HepG2 (cell line): ENCODE data around the gene TRAPPC5. TPM values are rescaled to one million over a fixed set of nuclear protein-coding genes. Genes with fewer than 3 reads are reported as not detected.

Source experiments
- ATAC-seq: fragments of 200-7000 bp; cut with Tn5 transposase; 3 replicates; pipeline ENCODE4 v1.9.1; 2020; ENCODE audit warnings: mild to moderate bottlenecking, moderate library complexity
- BruUV-seq: library from RNA; stranded (reverse); fragments of 400-500 nt; replicated peaks from 2 replicates; lab custom pipeline; 2021; lab: Mats Ljungman, UMichigan
- CTCF ChIA-PET: fragments of 300-600 bp; formaldehyde crosslinking; extraction: SDS; loops from one replicate; lab custom pipeline; 2021; ENCODE audit warnings: low total read pairs, inconsistent platforms, low intra/inter-chr PET ratio; lab: Yijun Ruan, JAX
- POLR2A ChIA-PET: fragments of 350-600 bp; sonication (Branson Sonifier 250); formaldehyde crosslinking; loops from one replicate; lab custom pipeline; 2020; ENCODE audit warnings: antibody characterized with exemption, inconsistent platforms; lab: Yijun Ruan, JAX
- DNase-seq: peaks from one replicate; pipeline ENCODE4 v3.0.0-alpha.2; 2015; ENCODE audit warnings: low spot score
- FAIRE-seq: peaks from 3 replicates; lab custom pipeline; 2011; peaks lifted over from hg19 to GRCh38; lab: Jason Lieb, UNC
- H2AFZ ChIP-seq: one replicate; pipeline ENCODE4 v1.6.1; 2011; ENCODE audit warnings: low read length, inconsistent platforms
- H3K27ac ChIP-seq: fragments of 300-600 bp; 3 replicates; pipeline ENCODE4 v1.8.0; 2011; ENCODE audit warnings: mixed run types, mild to moderate bottlenecking, mixed read lengths, low read length, inconsistent platforms; ENCODE audit not compliant: insufficient read depth; ENCODE audit errors: extremely low read length
- H3K27me3 ChIP-seq, 2 experiments: fragments of 200-600 bp in 1 of 2; 2 replicates in 1 of 2; 3 replicates in 1 of 2; pipeline versions ENCODE4 v1.6.0 to v1.8.0; 2011; ENCODE audit warnings: low read length in 2 of 2, mild to moderate bottlenecking in 2 of 2, moderate library complexity in 2 of 2, inconsistent platforms in 1 of 2; ENCODE audit not compliant: insufficient read depth in 2 of 2, control insufficient read depth in 1 of 2
- H3K36me3 ChIP-seq, 2 experiments: fragments of 200-600 bp in 1 of 2; replicated peaks in 1 of 2; 2 replicates in 1 of 2; 3 replicates in 1 of 2; pipeline versions ENCODE4 v1.5.1 to v1.8.0; 2011; ENCODE audit warnings: low read length in 2 of 2, inconsistent platforms in 1 of 2; ENCODE audit not compliant: insufficient read depth in 2 of 2, control insufficient read depth in 1 of 2
- H3K4me1 ChIP-seq: 2 replicates; pipeline ENCODE4 v1.5.1; 2012; ENCODE audit warnings: low read length, inconsistent platforms; ENCODE audit not compliant: insufficient read depth
- H3K4me2 ChIP-seq: 2 replicates; pipeline ENCODE4 v1.6.0; 2011; ENCODE audit warnings: low read depth, low read length, inconsistent platforms
- H3K4me3 ChIP-seq, 3 experiments: fragments of 200-600 bp in 1 of 3; sonication (generic), shearing (Covaris generic) in 1 of 3; replicated peaks in 1 of 3; 2 replicates each; pipeline ENCODE4 v1.5.1; 2011 to 2016; ENCODE audit warnings: low read length in 3 of 3, inconsistent platforms in 2 of 3, low read depth in 2 of 3, mild to moderate bottlenecking in 2 of 3, control low read depth in 1 of 3, mixed read lengths in 1 of 3; ENCODE audit not compliant: insufficient read depth in 1 of 3
- H3K79me2 ChIP-seq: one replicate; pipeline ENCODE4 v1.6.1; 2011; ENCODE audit warnings: low read length, inconsistent platforms; ENCODE audit not compliant: insufficient read depth
- H3K9ac ChIP-seq: 2 replicates; pipeline ENCODE4 v1.6.0; 2011; ENCODE audit warnings: mild to moderate bottlenecking, low read depth, low read length, inconsistent platforms; ENCODE audit not compliant: insufficient read depth
- H3K9me3 ChIP-seq: 2 replicates; pipeline ENCODE4 v1.5.1; 2012; ENCODE audit warnings: mild to moderate bottlenecking, low read length
- H4K20me1 ChIP-seq: 2 replicates; pipeline ENCODE4 v1.6.0; 2011; ENCODE audit warnings: inconsistent platforms, mild to moderate bottlenecking, low read length, moderate library complexity; ENCODE audit not compliant: insufficient read depth
- CTCF ChIP-seq: sonication (generic); formaldehyde crosslinking; IDR thresholded peaks from 2 replicates; pipeline ENCODE4 v1.5.0; 2020; ENCODE audit warnings: mild to moderate bottlenecking, missing genetic modification reagents, moderate library complexity
- KLF13 ChIP-seq: sonication (generic); formaldehyde crosslinking; IDR thresholded peaks from 2 replicates; pipeline ENCODE4 v1.4.0; 2020; ENCODE audit warnings: mild to moderate bottlenecking, missing genetic modification reagents
- PHF5A ChIP-seq: IDR thresholded peaks from one replicate; pipeline ENCODE4 v1.6.1; 2018; ENCODE audit warnings: low read depth, missing genetic modification reagents; ENCODE audit not compliant: unreplicated experiment
- PRPF4 ChIP-seq: fragments of 200-400 bp; formaldehyde crosslinking; IDR thresholded peaks from 2 replicates; pipeline ENCODE4 v1.6.1; 2016; ENCODE audit warnings: low read length, low read depth; ENCODE audit not compliant: poor library complexity, severe bottlenecking
- ZEB1 ChIP-seq: IDR thresholded peaks from 2 replicates; pipeline ENCODE4 v1.6.1; 2012; ENCODE audit warnings: mild to moderate bottlenecking, low read depth, inconsistent platforms; ENCODE audit not compliant: insufficient replicate concordance
- ZNF577 ChIP-seq: sonication (generic); formaldehyde crosslinking; IDR thresholded peaks from 2 replicates; pipeline ENCODE4 v1.4.0; 2020; ENCODE audit warnings: mild to moderate bottlenecking, low read depth, missing genetic modification reagents, borderline replicate concordance
- ZNF639 ChIP-seq: conservative IDR thresholded peaks from 2 replicates; pipeline ENCODE4 v1.6.1; 2018; ENCODE audit warnings: missing genetic modification reagents
- ZNF740 ChIP-seq: sonication (generic); formaldehyde crosslinking; IDR thresholded peaks from 2 replicates; pipeline ENCODE4 v1.4.0; 2020; ENCODE audit warnings: missing genetic modification reagents
- WGBS: methylation state at CpG from one replicate; pipeline ENCODE4 v1.1.6; 2017; ENCODE audit warnings: low lambda C conversion rate; 5-methylcytosine and 5-hydroxymethylcytosine counted together
- in situ Hi-C: cut with HindIII; loops from 2 replicates; pipeline ENCODE4 v1.10.0; 2017; ENCODE audit warnings: low pct_unique_long_range_greater_than_20kb; ENCODE audit not compliant: extremely low pct_ligation_motif_present
- intact Hi-C: fragments of 100-400 bp; cut with micrococcal nuclease; formaldehyde crosslinking; loops from one replicate; pipeline ENCODE4 v1.10.0; 2022; ENCODE audit not compliant: unreplicated experiment
- polyA plus RNA-seq, 8 experiments: library from polyadenylated mRNA; depleted of rRNA in 3 of 8; stranded (reverse) in 7 of 8; unstranded in 1 of 8; fragments of >200 nt; fragmentation: Illumina TruSeq in 4 of 8; extraction: Trizol in 4 of 8; gene quantifications; 2 replicates each; pipeline versions ENCODE4 v1.2.1 to v1.2.3, GENCODE V29; 2011 to 2016; ENCODE audit warnings: low read depth in 4 of 8, missing spikeins in 1 of 8, mixed read lengths in 1 of 8; ENCODE audit not compliant: insufficient read depth in 1 of 8
- total RNA-seq, 5 experiments: library from RNA; depleted of rRNA; stranded (reverse); fragments of >200 nt; fragmentation: Illumina TruSeq; extraction: Trizol; gene quantifications; 2 replicates each; pipeline ENCODE4 v1.2.3, GENCODE V29; 2016; ENCODE audit warnings: low read depth in 1 of 5
- TF ChIP-seq, protein P1 (sequence below): sonication (generic); formaldehyde crosslinking; IDR thresholded peaks from 2 replicates; pipeline ENCODE4 v1.5.1; 2020; ENCODE audit warnings: mild to moderate bottlenecking, missing genetic modification reagents, moderate library complexity
- TF ChIP-seq, protein P2 (sequence below): sonication (generic); formaldehyde crosslinking; IDR thresholded peaks from 2 replicates; pipeline ENCODE4 v1.8.0; 2022; ENCODE audit warnings: missing genetic modification reagents, mild to moderate bottlenecking, borderline replicate concordance

The TRAPPC5 gene
- total and polyA plus RNA-seq, 2 of the 13 experiments (the other 11 are each of a cell fraction or from before 2014, with no cell fraction given): 38.5 to 78.7 TPM

DNA sequence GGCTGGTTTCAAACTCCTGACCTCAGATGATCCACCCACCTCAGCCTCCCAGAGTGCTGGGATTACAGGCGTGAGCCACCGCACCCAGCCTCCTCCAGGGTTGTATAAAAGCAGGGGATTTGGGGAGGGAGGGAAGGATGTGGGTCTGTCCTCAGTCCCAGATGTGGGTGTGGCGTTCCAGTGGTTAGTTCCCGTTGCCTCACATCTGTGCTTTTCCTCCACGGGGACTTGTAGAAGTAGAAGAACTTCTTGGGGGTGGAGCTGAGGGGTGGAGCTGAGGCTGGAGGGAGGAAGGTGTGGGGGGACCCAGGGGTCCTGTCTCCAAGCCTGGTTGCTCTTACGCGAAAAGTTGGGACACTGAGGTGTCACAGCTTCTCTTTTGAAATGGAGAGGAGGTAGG, 4.3 kb upstream of the TRAPPC5 start (continued):
- no peak for TF ChIP-seq ZNF740 (CRISPR knock-in tag)
- TF ChIP-seq CTCF (CRISPR knock-in tag): no peak
- no peak for TF ChIP-seq KLF13 (CRISPR knock-in tag)
- TF ChIP-seq, protein P1, sequence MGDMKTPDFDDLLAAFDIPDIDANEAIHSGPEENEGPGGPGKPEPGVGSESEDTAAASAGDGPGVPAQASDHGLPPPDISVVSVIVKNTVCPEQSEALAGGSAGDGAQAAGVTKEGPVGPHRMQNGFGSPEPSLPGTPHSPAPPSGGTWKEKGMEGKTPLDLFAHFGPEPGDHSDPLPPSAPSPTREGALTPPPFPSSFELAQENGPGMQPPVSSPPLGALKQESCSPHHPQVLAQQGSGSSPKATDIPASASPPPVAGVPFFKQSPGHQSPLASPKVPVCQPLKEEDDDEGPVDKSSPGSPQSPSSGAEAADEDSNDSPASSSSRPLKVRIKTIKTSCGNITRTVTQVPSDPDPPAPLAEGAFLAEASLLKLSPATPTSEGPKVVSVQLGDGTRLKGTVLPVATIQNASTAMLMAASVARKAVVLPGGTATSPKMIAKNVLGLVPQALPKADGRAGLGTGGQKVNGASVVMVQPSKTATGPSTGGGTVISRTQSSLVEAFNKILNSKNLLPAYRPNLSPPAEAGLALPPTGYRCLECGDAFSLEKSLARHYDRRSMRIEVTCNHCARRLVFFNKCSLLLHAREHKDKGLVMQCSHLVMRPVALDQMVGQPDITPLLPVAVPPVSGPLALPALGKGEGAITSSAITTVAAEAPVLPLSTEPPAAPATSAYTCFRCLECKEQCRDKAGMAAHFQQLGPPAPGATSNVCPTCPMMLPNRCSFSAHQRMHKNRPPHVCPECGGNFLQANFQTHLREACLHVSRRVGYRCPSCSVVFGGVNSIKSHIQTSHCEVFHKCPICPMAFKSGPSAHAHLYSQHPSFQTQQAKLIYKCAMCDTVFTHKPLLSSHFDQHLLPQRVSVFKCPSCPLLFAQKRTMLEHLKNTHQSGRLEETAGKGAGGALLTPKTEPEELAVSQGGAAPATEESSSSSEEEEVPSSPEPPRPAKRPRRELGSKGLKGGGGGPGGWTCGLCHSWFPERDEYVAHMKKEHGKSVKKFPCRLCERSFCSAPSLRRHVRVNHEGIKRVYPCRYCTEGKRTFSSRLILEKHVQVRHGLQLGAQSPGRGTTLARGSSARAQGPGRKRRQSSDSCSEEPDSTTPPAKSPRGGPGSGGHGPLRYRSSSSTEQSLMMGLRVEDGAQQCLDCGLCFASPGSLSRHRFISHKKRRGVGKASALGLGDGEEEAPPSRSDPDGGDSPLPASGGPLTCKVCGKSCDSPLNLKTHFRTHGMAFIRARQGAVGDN (CRISPR knock-in tag): no peak
- no peak for TF ChIP-seq ZNF577 (CRISPR knock-in tag)

- FAIRE-seq (no peak), DNase-seq (no peak), ATAC-seq (no peak)
- no peaks in the 10 kb centered on the region for H3K36me3 ChIP-seq
- peaks cover 5% of the 10 kb centered on the region for H3K79me2 ChIP-seq
- peaks cover 33% of the 10 kb centered on the region for H3K4me1 ChIP-seq
- intact Hi-C loops (no loop called here), in situ Hi-C loops (no loop called here)
- H3K4me2 ChIP-seq: no peak within 1 kb of the TSS
- H3K27me3 ChIP-seq: peaks cover 3 to 22% of the 10 kb centered on the region in 2 experiments; a peak in 2 of 5 replicates
- CTCF ChIA-PET: no interaction called here
- H3K9ac ChIP-seq: no peak within 1 kb of the TSS
- H3K27ac ChIP-seq: no peak within 1 kb of the TSS
- H3K4me3 ChIP-seq: no peak within 1 kb of the TSS
- BruUV-seq: no TSS peak
- POLR2A ChIA-PET: no interaction called here
- 16% methylated on average over 10 of the region's 10 CpGs for WGBS
- no peaks in the 10 kb centered on the region for H3K9me3 ChIP-seq
- no peaks in the 10 kb centered on the region for H4K20me1 ChIP-seq
- TF ChIP-seq ZNF639 (CRISPR knock-in tag) (no peak), PHF5A (no peak), PRPF4 (no peak), ZEB1 (no peak)
- TF ChIP-seq, protein P2, sequence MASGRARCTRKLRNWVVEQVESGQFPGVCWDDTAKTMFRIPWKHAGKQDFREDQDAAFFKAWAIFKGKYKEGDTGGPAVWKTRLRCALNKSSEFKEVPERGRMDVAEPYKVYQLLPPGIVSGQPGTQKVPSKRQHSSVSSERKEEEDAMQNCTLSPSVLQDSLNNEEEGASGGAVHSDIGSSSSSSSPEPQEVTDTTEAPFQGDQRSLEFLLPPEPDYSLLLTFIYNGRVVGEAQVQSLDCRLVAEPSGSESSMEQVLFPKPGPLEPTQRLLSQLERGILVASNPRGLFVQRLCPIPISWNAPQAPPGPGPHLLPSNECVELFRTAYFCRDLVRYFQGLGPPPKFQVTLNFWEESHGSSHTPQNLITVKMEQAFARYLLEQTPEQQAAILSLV (CRISPR knock-in tag): no peak
- no peak within 1 kb of the TSS for H2AFZ ChIP-seq
These were observed 3.8 kb upstream of the TRAPPC5 start, which contains the start of gene MCEMP1 for GRCh38 chr19:7676854-7677253. MCEMP1 (plus strand) TSS chr19:7677090; CDS start chr19:7677121, 31 bp downstream.
